Esophagus muscularis mucosa (tissue), 4 donors: Measurements from ENCODE around the gene PIGH. TPM values are rescaled to one million over a fixed set of nuclear protein-coding genes. Genes with fewer than 3 reads are reported as not detected.
"Not testable (repeated sequence)": the region's sequence is repeated elsewhere in the genome, so short reads cannot be mapped to it uniquely, and the experiment has no call there.

Experiments
- DNase-seq: peaks from one replicate; pipeline ENCODE4 v3.0.0-alpha.2; 2017; ENCODE audit errors: extremely low spot score
- H3K27ac ChIP-seq, 4 donors: fragments of 200-600 bp; sonication (generic); replicated peaks in 1 of 4; 1 replicate in 3 of 4; 2 replicates in 1 of 4; pipeline ENCODE4 v1.5.1; 2016 to 2019; ENCODE audit warnings: mild to moderate bottlenecking in 1 of 4
- H3K27me3 ChIP-seq, 4 donors: fragments of 200-600 bp; sonication (generic); one replicate each; pipeline versions ENCODE4 v1.5.1 to v1.6.0; 2016 to 2019
- H3K36me3 ChIP-seq, 4 donors: fragments of 200-600 bp; sonication (generic); one replicate each; pipeline ENCODE4 v1.5.1; 2016 to 2019
- H3K4me1 ChIP-seq, 4 donors: fragments of 200-600 bp; sonication (generic); one replicate each; pipeline ENCODE4 v1.5.1; 2016 to 2019
- H3K4me3 ChIP-seq, 4 donors: fragments of 200-600 bp; sonication (generic); 1 replicate in 2 of 4; 2 replicates in 2 of 4; pipeline ENCODE4 v1.5.1; 2016 to 2019; ENCODE audit warnings: mild to moderate bottlenecking in 4 of 4, moderate library complexity in 1 of 4
- H3K9me3 ChIP-seq, 4 donors: fragments of 200-600 bp; sonication (generic); 1 replicate in 3 of 4; 2 replicates in 1 of 4; pipeline ENCODE4 v1.5.1; 2016 to 2019
- EP300 ChIP-seq: sonication (generic); formaldehyde crosslinking; IDR thresholded peaks from one replicate; pipeline ENCODE4 v1.6.1; 2017; ENCODE audit warnings: antibody characterized with exemption
- POLR2A ChIP-seq: fragments of 450-650 bp; IDR thresholded peaks from one replicate; pipeline ENCODE4 v1.6.1; 2017; ENCODE audit warnings: antibody characterized with exemption, moderate library complexity, mild to moderate bottlenecking, low read depth
- POLR2AphosphoS5 ChIP-seq, 2 donors: sonication (generic); formaldehyde crosslinking; IDR thresholded peaks; one replicate each; pipeline ENCODE4 v1.6.1; 2017; ENCODE audit warnings: antibody characterized with exemption in 2 of 2
- WGBS: methylation state at CpG from one replicate; pipeline ENCODE4 v1.1.5; 2018; 5-methylcytosine and 5-hydroxymethylcytosine counted together
- intact Hi-C: fragments of 100-400 bp; cut with DNase I; formaldehyde crosslinking; loops from one replicate; pipeline ENCODE4 v1.15.1; 2023
- total RNA-seq, 4 donors: library from RNA; depleted of rRNA; stranded (reverse); fragments of >200 nt; gene quantifications; one replicate each; pipeline versions ENCODE4 v1.1.0 to v1.2.1, GENCODE V29; 2016
- TF ChIP-seq, protein P1 (sequence below), 3 experiments: fragments of 200-600 bp in 2 of 3; fragments of 450-650 bp in 1 of 3; sonication (generic) in 2 of 3; IDR thresholded peaks; one replicate each; pipeline ENCODE4 v1.5.1; 2017 to 2019; ENCODE audit warnings: antibody characterized with exemption in 3 of 3, mild to moderate bottlenecking in 2 of 3, moderate library complexity in 1 of 3

The PIGH gene
- total RNA-seq, 4 donors from 2014 or later = 21.6 to 26.4 (median 23.0) TPM

GRCh38 chr14:67602076-67602475 lies 2.0 kb upstream of the PIGH start:
- TF ChIP-seq EP300 (no peak), POLR2AphosphoS5 (IDR thresholded peaks at IDR 0.05) (no peak), POLR2A (no peak)
- TF ChIP-seq, protein P1, sequence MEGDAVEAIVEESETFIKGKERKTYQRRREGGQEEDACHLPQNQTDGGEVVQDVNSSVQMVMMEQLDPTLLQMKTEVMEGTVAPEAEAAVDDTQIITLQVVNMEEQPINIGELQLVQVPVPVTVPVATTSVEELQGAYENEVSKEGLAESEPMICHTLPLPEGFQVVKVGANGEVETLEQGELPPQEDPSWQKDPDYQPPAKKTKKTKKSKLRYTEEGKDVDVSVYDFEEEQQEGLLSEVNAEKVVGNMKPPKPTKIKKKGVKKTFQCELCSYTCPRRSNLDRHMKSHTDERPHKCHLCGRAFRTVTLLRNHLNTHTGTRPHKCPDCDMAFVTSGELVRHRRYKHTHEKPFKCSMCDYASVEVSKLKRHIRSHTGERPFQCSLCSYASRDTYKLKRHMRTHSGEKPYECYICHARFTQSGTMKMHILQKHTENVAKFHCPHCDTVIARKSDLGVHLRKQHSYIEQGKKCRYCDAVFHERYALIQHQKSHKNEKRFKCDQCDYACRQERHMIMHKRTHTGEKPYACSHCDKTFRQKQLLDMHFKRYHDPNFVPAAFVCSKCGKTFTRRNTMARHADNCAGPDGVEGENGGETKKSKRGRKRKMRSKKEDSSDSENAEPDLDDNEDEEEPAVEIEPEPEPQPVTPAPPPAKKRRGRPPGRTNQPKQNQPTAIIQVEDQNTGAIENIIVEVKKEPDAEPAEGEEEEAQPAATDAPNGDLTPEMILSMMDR (IDR thresholded peaks at IDR 0.05) = no peak
- intact Hi-C loops = no loop called here
- H3K4me3 ChIP-seq = no peak overlapping the region
- H3K36me3 ChIP-seq = no peaks in the 10 kb centered on the region
- H3K4me1 ChIP-seq = peaks cover 4 to 21% (median 18%) of the 10 kb centered on the region in 4 donors
- no peak overlapping the region for H3K27ac ChIP-seq
- no peaks in the 10 kb centered on the region for H3K27me3 ChIP-seq
- H3K9me3 ChIP-seq = no peaks in the 10 kb centered on the region
- DNase-seq = no peak
- WGBS = 84% methylated on average over 7 of the region's 7 CpGs

GRCh38 chr14:67600562-67600974 lies 500 bp upstream of the PIGH start:
- Histone ChIP-seq H3K4me1 (peaks cover 4 to 21% (median 18%) of the 10 kb centered on the region in 4 donors), H3K4me3 (peak overlapping the region; percentile 78 to 89 (median 81)), H3K27ac (peak overlapping the region; percentile 91 to 94 (median 92))
- H3K9me3 ChIP-seq, H3K36me3 ChIP-seq, H3K27me3 ChIP-seq, intact Hi-C loops, DNase-seq: not testable (repeated sequence)
- WGBS = 87% methylated on average over 21 of the region's 21 CpGs

- Histone ChIP-seq H3K36me3 (peaks cover 21 to 51% (median 36%) of the 10 kb centered on the region in 4 donors), H3K27me3 (no peaks in the 10 kb centered on the region), H3K27ac (no peak overlapping the region), H3K4me3 (no peak overlapping the region), H3K9me3 (no peaks in the 10 kb centered on the region), H3K4me1 (peaks cover 4 to 17% (median 13%) of the 10 kb centered on the region in 4 donors)
- WGBS = 93% methylated on average over 2 of the region's 2 CpGs
- intact Hi-C loops = no loop called here
- DNase-seq = no peak
- TF ChIP-seq, protein P1 (IDR thresholded peaks at IDR 0.05) = no peak
- no peak for TF ChIP-seq POLR2A
- no peak for TF ChIP-seq POLR2AphosphoS5 (IDR thresholded peaks at IDR 0.05)
- no peak for TF ChIP-seq EP300
Observed at GRCh38 chr14:67595392-67595791, 4.7 kb downstream of the PIGH start.

GRCh38 chr14:67593650-67594049 lies 6.4 kb downstream of the PIGH start:
- intact Hi-C loops = not testable (repeated sequence)
- 41% methylated on average over 1 of the region's 1 CpG for WGBS

DNA sequence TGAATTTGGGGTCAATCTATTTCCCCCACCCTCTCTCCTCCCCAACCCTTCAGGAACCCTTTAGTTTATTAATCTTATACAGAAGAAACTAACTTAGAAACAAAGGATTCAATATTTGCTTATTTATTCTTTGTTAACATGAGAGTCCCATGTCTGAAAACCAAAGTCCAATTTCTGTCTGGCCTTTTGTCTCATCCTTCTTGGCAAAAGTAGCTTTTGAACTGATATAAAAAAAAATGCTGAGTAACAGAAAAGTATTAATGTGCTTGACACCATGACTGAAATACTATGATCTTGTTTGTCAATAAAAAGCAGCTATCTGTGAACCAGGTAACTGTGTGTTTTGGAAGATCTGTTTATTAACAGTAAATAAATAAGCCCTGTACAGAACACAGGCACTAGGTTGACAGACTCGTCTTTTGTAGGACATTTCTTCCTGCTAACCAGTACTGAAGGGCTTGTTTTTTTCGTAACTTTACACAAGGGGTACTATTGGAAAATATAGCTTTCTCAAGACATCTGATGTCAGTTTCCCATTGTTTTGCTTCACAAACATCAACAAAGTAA lies 10.8 kb downstream of the PIGH start:
- Histone ChIP-seq H3K4me1 (no peaks in the 10 kb centered on the region), H3K9me3 (no peaks in the 10 kb centered on the region), H3K36me3 (peaks cover 29 to 92% (median 71%) of the 10 kb centered on the region in 4 donors), H3K4me3 (no peak overlapping the region), H3K27ac (no peak overlapping the region), H3K27me3 (no peaks in the 10 kb centered on the region)
- TF ChIP-seq POLR2A (no peak), POLR2AphosphoS5 (IDR thresholded peaks at IDR 0.05) (no peak), EP300 (no peak)
- TF ChIP-seq, protein P1 (IDR thresholded peaks at IDR 0.05) = no peak
- WGBS = 96% methylated on average over 2 of the region's 2 CpGs
- DNase-seq = no peak
- intact Hi-C loops = loop anchor here (10.0 kb wide), 1 partner anchor 116 kb away; the partner anchor contains the start of gene RDH12

More at GRCh38 chr14:67593650-67594049, 6.4 kb downstream of the PIGH start:
- H3K27me3 ChIP-seq, H3K27ac ChIP-seq, H3K9me3 ChIP-seq, H3K4me3 ChIP-seq, H3K4me1 ChIP-seq, DNase-seq: not testable (repeated sequence)
- H3K36me3 ChIP-seq = peaks cover 29 to 68% (median 52%) of the 10 kb centered on the region in 4 donors

DNA sequence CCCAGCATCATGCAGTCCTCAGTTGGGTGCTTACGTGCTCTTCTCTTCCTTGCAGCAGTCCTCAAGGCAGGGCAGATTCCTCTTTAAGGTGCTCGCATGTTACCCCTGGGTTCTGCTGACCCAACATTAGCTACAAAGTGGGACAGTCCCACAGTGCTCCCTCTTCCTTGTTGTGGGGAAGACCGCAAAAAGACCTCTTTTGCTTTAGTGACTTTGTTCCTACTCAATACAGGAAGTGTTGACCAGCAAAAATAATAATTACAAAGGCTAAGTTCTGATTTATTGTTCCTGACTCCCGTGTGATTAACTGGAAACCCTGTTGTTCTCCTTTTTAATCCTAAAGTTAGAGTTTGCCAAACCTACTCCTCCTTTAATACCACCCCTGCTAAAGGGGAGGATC lies 13.7 kb downstream of the PIGH start:
- Histone ChIP-seq H3K27me3 (no peaks in the 10 kb centered on the region), H3K4me1 (no peaks in the 10 kb centered on the region), H3K36me3 (peaks cover 12 to 80% (median 45%) of the 10 kb centered on the region in 4 donors), H3K4me3 (no peak overlapping the region), H3K27ac (no peak overlapping the region), H3K9me3 (no peaks in the 10 kb centered on the region)
- WGBS = 64% methylated on average over 4 of the region's 4 CpGs
- DNase-seq = no peak
- TF ChIP-seq EP300 (no peak), POLR2AphosphoS5 (IDR thresholded peaks at IDR 0.05) (no peak), POLR2A (no peak)
- TF ChIP-seq, protein P1 (IDR thresholded peaks at IDR 0.05) = no peak
- intact Hi-C loops = loop anchor here (10.0 kb wide), 1 partner anchor 118 kb away; the partner anchor contains the start of gene RDH12
